GM12891 (cell line): ENCODE measurements around the gene BRSK2.

Source experiments
- PAX5 ChIP-seq: IDR thresholded peaks from 2 replicates; pipeline ENCODE4 v1.6.1; 2011; ENCODE audit warnings: low read length, moderate library complexity, mild to moderate bottlenecking; ENCODE audit not compliant: insufficient read depth, severe bottlenecking
- POLR2A ChIP-seq: IDR thresholded peaks from 2 replicates; pipeline ENCODE4 v1.6.1; 2011; ENCODE audit warnings: low read depth, low read length, control low read depth
- POLR2AphosphoS5 ChIP-seq: IDR thresholded peaks from 2 replicates; pipeline ENCODE4 v1.6.1; 2011; ENCODE audit warnings: low read depth, low read length, control low read depth
- POU2F2 ChIP-seq: IDR thresholded peaks from 2 replicates; pipeline ENCODE4 v1.6.1; 2011; ENCODE audit warnings: low read depth, mild to moderate bottlenecking, control low read depth, low read length, moderate library complexity
- SPI1 ChIP-seq: IDR thresholded peaks from 2 replicates; pipeline ENCODE4 v1.6.1; 2011; ENCODE audit warnings: low read depth, low read length, control low read depth
- TAF1 ChIP-seq: IDR thresholded peaks from 2 replicates; pipeline ENCODE4 v1.6.1; 2011; ENCODE audit warnings: low read depth, low read length, control low read depth

GRCh38 chr11:1503708-1504104, 114.0 kb downstream of the BRSK2 start:
- TF ChIP-seq POLR2A = no peak
- TF ChIP-seq TAF1 = no peak
- TF ChIP-seq POLR2AphosphoS5 = no peak
- TF ChIP-seq SPI1 = no peak
- no peak for TF ChIP-seq POU2F2
- no peak for TF ChIP-seq PAX5
